Stimulated activated CD4-positive, alpha-beta T cell treated with anti-CD3 and anti-CD28 coated beads, Interleukin-4, amount 100 ng/mL, for 48 hours (primary cell): Measurements from ENCODE around the gene SIL1.

Experiments
- DNase-seq, 2 donors: peaks; one replicate each; pipeline ENCODE4 v3.0.0-alpha.2; 2020; ENCODE audit warnings: low read depth in 2 of 2

SIL1 gene

GRCh38 chr5:138943599-138944173 is 254.5 kb downstream of the SIL1 start:
- DNase-seq = no peak

- no peak for DNase-seq
Observed at GRCh38 chr5:138942861-138943260, 255.3 kb downstream of the SIL1 start.

- DNase-seq = no peak
Observed at GRCh38 chr5:138942066-138942465, 256.1 kb downstream of the SIL1 start.

- no peak for DNase-seq
Observed at GRCh38 chr5:138938526-138938925, 259.6 kb downstream of the SIL1 start.

GRCh38 chr5:138937392-138938387 is 260.5 kb downstream of the SIL1 start:
- DNase-seq = no peak

GRCh38 chr5:138936968-138937345 is 261.2 kb downstream of the SIL1 start:
- DNase-seq = no peak

GRCh38 chr5:138936225-138936967 is 261.8 kb downstream of the SIL1 start:
- DNase-seq = no peak

GRCh38 chr5:138935466-138935865 is 262.7 kb downstream of the SIL1 start:
- no peak for DNase-seq

- DNase-seq = no peak
Observed at GRCh38 chr5:138934971-138935370, 263.2 kb downstream of the SIL1 start.

GRCh38 chr5:138933522-138934290 is 264.5 kb downstream of the SIL1 start:
- no peak for DNase-seq

- no peak for DNase-seq
Observed at GRCh38 chr5:138932171-138932810, 265.9 kb downstream of the SIL1 start.

- DNase-seq = no peak
Observed at GRCh38 chr5:138930371-138931097, 267.6 kb downstream of the SIL1 start.

- no peak for DNase-seq
Observed at GRCh38 chr5:138929571-138929955, 268.6 kb downstream of the SIL1 start.

GRCh38 chr5:138927979-138928378 is 270.2 kb downstream of the SIL1 start:
- DNase-seq = no peak

GRCh38 chr5:138927544-138927943 is 270.6 kb downstream of the SIL1 start:
- no peak for DNase-seq

GRCh38 chr5:138926688-138927448 is 271.3 kb downstream of the SIL1 start:
- no peak for DNase-seq

- no peak for DNase-seq
Observed at GRCh38 chr5:138926257-138926656, 271.9 kb downstream of the SIL1 start.

- DNase-seq = no peak
Observed at GRCh38 chr5:138925090-138925635, 273.0 kb downstream of the SIL1 start.

- DNase-seq = no peak
Observed at GRCh38 chr5:138922494-138922893, 275.7 kb downstream of the SIL1 start.
